ENCODE measurements around the gene PCNX2. TPM values are rescaled to one million over a fixed set of nuclear protein-coding genes. Genes with fewer than 3 reads are reported as not detected.

The PCNX2 gene
- total RNA-seq, 6 experiments from 2014 or later, result 9.9 to 15.6 (median 13.5) TPM

- H3K4me1 Mint-ChIP-seq (ENCODE audit: low read depth), result peaks cover 10% of the 10 kb centered on the region; the same call in 1 of the 2 replicates
- TF ChIP-seq, protein P1, sequence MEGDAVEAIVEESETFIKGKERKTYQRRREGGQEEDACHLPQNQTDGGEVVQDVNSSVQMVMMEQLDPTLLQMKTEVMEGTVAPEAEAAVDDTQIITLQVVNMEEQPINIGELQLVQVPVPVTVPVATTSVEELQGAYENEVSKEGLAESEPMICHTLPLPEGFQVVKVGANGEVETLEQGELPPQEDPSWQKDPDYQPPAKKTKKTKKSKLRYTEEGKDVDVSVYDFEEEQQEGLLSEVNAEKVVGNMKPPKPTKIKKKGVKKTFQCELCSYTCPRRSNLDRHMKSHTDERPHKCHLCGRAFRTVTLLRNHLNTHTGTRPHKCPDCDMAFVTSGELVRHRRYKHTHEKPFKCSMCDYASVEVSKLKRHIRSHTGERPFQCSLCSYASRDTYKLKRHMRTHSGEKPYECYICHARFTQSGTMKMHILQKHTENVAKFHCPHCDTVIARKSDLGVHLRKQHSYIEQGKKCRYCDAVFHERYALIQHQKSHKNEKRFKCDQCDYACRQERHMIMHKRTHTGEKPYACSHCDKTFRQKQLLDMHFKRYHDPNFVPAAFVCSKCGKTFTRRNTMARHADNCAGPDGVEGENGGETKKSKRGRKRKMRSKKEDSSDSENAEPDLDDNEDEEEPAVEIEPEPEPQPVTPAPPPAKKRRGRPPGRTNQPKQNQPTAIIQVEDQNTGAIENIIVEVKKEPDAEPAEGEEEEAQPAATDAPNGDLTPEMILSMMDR (IDR thresholded peaks at IDR 0.05), result no peak
- H3K27ac Mint-ChIP-seq, result no peak overlapping the region
- no peaks in the 10 kb centered on the region for H3K9me3 Mint-ChIP-seq
- peaks cover 22% of the 10 kb centered on the region for H3K36me3 Mint-ChIP-seq (ENCODE audit: low read depth)
- DNase-seq, result no peak
- H3K27me3 Mint-ChIP-seq (ENCODE audit: insufficient read depth), result peaks cover 1% of the 10 kb centered on the region; the same call in 1 of the 2 replicates
- H3K4me3 Mint-ChIP-seq, result no peak overlapping the region
Measured at GRCh38 chr1:233251201-233251720, 44.3 kb downstream of the PCNX2 start.

- no peaks in the 10 kb centered on the region for H3K9me3 Mint-ChIP-seq
- no peak overlapping the region for H3K4me3 Mint-ChIP-seq
- TF ChIP-seq, protein P1 (IDR thresholded peaks at IDR 0.05), result no peak
- no peak for DNase-seq
- H3K27me3 Mint-ChIP-seq (ENCODE audit: insufficient read depth), result peaks cover 1% of the 10 kb centered on the region; the same call in 1 of the 2 replicates
- H3K4me1 Mint-ChIP-seq (ENCODE audit: low read depth), result peaks cover 8% of the 10 kb centered on the region
- no peak overlapping the region for H3K27ac Mint-ChIP-seq
- H3K36me3 Mint-ChIP-seq (ENCODE audit: low read depth), result peaks cover 34% of the 10 kb centered on the region
Measured at GRCh38 chr1:233248014-233248413, 47.5 kb downstream of the PCNX2 start.

GRCh38 chr1:233246965-233247364, 48.6 kb downstream of the PCNX2 start:
- TF ChIP-seq, protein P1 (IDR thresholded peaks at IDR 0.05), result no peak

GRCh38 chr1:233245191-233245765, 50.2 kb downstream of the PCNX2 start:
- H3K27ac Mint-ChIP-seq, result no peak overlapping the region
- H3K9me3 Mint-ChIP-seq, result no peaks in the 10 kb centered on the region
- peaks cover 18% of the 10 kb centered on the region for H3K4me1 Mint-ChIP-seq (ENCODE audit: low read depth)
- H3K4me3 Mint-ChIP-seq, result no peak overlapping the region
- H3K36me3 Mint-ChIP-seq (ENCODE audit: low read depth), result peaks cover 34% of the 10 kb centered on the region
- DNase-seq, result no peak
- H3K27me3 Mint-ChIP-seq (ENCODE audit: insufficient read depth), result peaks cover 1% of the 10 kb centered on the region
- TF ChIP-seq, protein P1 (IDR thresholded peaks at IDR 0.05), result no peak

More at GRCh38 chr1:233246965-233247364, 48.6 kb downstream of the PCNX2 start:
- DNase-seq, result no peak
- no peaks in the 10 kb centered on the region for H3K9me3 Mint-ChIP-seq
- H3K4me3 Mint-ChIP-seq, result no peak overlapping the region
- peaks cover 1% of the 10 kb centered on the region; the same call in 1 of the 2 replicates for H3K27me3 Mint-ChIP-seq (ENCODE audit: insufficient read depth)
- peaks cover 34% of the 10 kb centered on the region for H3K36me3 Mint-ChIP-seq (ENCODE audit: low read depth)
- H3K27ac Mint-ChIP-seq, result no peak overlapping the region
- peaks cover 8% of the 10 kb centered on the region for H3K4me1 Mint-ChIP-seq (ENCODE audit: low read depth)

DNA sequence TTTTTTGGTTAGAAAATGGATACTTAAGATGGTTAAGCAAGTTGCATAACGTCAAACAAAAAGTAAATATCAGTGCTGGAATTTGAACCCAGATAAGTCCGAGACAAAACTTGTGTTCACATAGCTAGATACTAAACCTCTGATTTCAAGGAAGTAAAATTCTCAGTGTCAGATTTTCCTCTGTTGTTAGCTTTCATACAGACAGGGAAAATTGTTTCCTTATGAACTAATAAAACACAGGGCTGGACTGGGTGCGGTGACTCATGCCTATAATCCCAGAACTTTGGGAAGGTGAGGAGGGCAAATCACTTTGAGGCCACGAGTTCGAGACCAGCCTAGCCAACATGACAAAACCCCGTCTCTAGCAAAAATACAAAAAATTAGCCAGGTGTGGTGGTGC, 51.3 kb downstream of the PCNX2 start:
- Mint-ChIP-seq H3K9me3 (no peaks in the 10 kb centered on the region), H3K4me1 (ENCODE audit: low read depth) (peaks cover 21% of the 10 kb centered on the region), H3K27ac (no peak overlapping the region), H3K4me3 (no peak overlapping the region), H3K27me3 (ENCODE audit: insufficient read depth) (no peaks in the 10 kb centered on the region; the same call in 1 of the 2 replicates), H3K36me3 (ENCODE audit: low read depth) (peaks cover 27% of the 10 kb centered on the region)
- TF ChIP-seq, protein P1 (IDR thresholded peaks at IDR 0.05), result no peak
- DNase-seq, result peak; percentile 6
